WTC11 (cell line): ENCODE data around the gene B4GALNT3.

Experiments used
- AFF4 ChIP-seq: sonication (generic); formaldehyde crosslinking; IDR thresholded peaks from 2 replicates; pipeline ENCODE4 v1.8.1; 2023; ENCODE audit warnings: mild to moderate bottlenecking, missing genetic modification reagents, borderline replicate concordance
- CTCF ChIP-seq: fragments of 200-600 bp; IDR thresholded peaks from 2 replicates; pipeline ENCODE4 v1.8.0; 2022; ENCODE audit warnings: antibody characterized with exemption
- NR2C2 ChIP-seq: sonication (generic); formaldehyde crosslinking; IDR thresholded peaks from 2 replicates; pipeline ENCODE4 v1.8.0; 2022; ENCODE audit warnings: mild to moderate bottlenecking, missing genetic modification reagents
- TF ChIP-seq, protein P1 (sequence below): sonication (generic); formaldehyde crosslinking; IDR thresholded peaks from 2 replicates; pipeline ENCODE4 v1.8.1; 2023; ENCODE audit warnings: mild to moderate bottlenecking, missing genetic modification reagents, moderate library complexity

GRCh38 chr12:517538-517937 is 57.8 kb downstream of the B4GALNT3 start:
- TF ChIP-seq NR2C2 (CRISPR knock-in tag) (no peak), AFF4 (CRISPR knock-in tag) (no peak), CTCF (no peak)
- TF ChIP-seq, protein P1, sequence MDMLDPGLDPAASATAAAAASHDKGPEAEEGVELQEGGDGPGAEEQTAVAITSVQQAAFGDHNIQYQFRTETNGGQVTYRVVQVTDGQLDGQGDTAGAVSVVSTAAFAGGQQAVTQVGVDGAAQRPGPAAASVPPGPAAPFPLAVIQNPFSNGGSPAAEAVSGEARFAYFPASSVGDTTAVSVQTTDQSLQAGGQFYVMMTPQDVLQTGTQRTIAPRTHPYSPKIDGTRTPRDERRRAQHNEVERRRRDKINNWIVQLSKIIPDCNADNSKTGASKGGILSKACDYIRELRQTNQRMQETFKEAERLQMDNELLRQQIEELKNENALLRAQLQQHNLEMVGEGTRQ: no peak
